ENCODE results near the gene TAS2R43.
"Not testable (repeated sequence)": the region's sequence is repeated elsewhere in the genome, so short reads cannot be mapped to it uniquely, and the experiment has no call there.

The TAS2R43 gene

DNA sequence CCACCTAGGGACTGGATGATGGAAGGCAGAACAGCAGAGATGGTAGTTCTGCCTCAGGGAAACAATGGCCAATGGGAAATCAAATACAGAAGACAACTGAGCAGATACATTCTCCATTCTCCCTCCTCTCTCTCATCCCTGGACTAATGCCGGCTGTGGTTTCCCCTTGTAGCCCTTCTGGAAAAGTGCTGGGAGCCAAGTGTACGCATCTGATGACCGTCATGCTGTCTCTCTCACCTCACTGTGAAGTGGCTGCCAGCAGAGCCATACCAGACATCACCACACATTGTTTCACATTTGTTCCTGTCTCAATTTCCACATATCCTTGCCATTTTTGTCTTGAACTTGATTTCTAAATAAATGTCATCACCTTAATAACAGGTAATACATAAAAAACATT is 33.1 kb downstream of the TAS2R43 start:
- no peak for DNase-seq

DNA sequence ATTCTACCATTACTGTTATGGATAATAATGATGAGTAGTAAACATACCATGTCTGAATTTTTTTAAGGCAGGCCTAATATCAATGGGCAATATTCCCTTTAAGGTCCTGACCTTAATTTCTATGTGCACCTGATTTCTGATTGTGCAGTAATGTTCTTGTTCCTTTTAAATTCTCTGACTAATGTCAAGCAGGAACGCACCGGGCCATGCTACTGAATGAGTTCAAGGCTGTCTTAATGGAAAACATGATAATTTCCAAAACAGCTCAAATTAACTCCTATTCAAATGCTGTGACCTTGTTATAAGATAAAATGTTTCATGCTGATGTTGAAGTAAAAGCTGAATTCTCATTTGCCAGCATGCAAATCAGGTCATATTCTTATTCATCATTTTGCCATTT is 36.8 kb downstream of the TAS2R43 start:
- no peak for DNase-seq

DNA sequence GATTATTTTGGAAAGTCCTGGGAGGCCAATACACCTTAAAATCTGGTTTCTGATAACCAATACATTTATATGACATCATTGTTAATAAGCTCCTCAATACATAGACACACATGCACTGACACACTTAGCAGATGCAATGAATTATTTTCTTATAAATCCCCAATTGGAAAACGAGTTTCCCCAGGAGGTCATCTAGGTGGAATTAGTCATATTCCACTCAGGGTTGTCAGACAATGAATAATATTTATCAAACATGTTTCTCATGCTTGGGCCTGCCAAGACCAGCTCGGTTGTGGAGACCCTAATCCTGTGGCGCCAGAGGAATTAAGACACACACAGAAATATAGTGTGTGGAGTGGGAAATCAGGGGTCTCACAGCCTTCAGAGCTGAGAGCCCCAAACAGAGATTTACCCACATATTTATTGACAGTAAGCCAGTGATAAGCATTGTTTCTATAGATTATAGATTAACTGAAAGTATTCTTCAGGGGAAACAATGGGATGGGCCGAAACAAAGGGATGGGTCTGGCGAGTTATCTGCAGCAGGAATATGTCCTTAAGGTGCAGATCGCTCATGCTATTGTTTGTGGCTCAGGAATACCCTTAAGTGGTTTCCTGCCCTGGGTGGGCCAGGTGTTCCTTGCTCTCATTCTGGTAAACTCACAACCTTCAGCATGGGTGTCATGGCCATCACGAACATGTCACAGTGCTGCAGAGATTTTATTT is 42.1 kb downstream of the TAS2R43 start:
- DNase-seq = not testable (repeated sequence)

DNA sequence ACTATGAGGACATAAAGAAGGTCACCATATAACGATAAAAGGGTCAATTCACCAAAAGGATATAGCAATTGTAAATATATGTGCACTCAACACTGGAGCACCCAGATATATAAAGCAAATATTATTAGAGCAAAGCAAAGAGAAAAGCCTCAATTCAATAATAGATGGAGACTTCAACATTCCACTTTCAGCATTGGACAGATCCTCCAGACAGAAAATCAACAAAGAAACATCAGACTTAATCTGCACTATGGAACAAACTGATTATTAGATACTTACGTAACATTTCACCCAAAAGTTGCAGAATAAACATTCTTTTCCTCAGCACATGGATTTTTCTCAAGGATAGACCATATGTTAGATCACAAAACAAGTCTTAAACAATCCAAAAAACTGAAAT is 50.7 kb downstream of the TAS2R43 start:
- DNase-seq = not testable (repeated sequence)

All from NCI-H69 (cell line).